Activated B cell treated with CpG ODN at 0.5 μM for 24 hours (primary cell): ENCODE results near the gene ZNF319. TPM values are rescaled to one million over a fixed set of nuclear protein-coding genes. Genes with fewer than 3 reads are reported as not detected.

Experiments used
- ATAC-seq: fragments of 200-7000 bp; cut with Tn5 transposase; one replicate; pipeline ENCODE4 v1.10.0; 2021; ENCODE audit warnings: low read depth, mild to moderate bottlenecking, moderate library complexity
- CTCF ChIA-PET: fragments of 350-600 bp; sonication (Branson Sonifier 250); formaldehyde crosslinking; loops from one replicate; lab custom pipeline; 2021; ENCODE audit warnings: antibody characterized with exemption; lab: Charles Lee
- POLR2A ChIA-PET: fragments of 350-600 bp; sonication (Branson Sonifier 250); formaldehyde crosslinking; loops from one replicate; lab custom pipeline; 2021; ENCODE audit warnings: antibody characterized with exemption; lab: Charles Lee
- DNase-seq: peaks from one replicate; pipeline ENCODE4 v3.0.0; 2022
- H3K27ac Mint-ChIP-seq: one replicate; pipeline ENCODE4 v1.8.0; 2020; ENCODE audit warnings: mixed read lengths
- H3K27me3 Mint-ChIP-seq: one replicate; pipeline ENCODE4 v1.8.0; 2021; ENCODE audit warnings: mixed read lengths
- H3K36me3 Mint-ChIP-seq: one replicate; pipeline ENCODE4 v1.8.0; 2021; ENCODE audit warnings: low read depth, mixed read lengths
- H3K4me1 Mint-ChIP-seq: one replicate; pipeline ENCODE4 v1.8.0; 2021; ENCODE audit warnings: mixed read lengths
- H3K4me3 Mint-ChIP-seq: one replicate; pipeline ENCODE4 v1.8.0; 2020; ENCODE audit warnings: mild to moderate bottlenecking, mixed read lengths
- H3K9me3 Mint-ChIP-seq: one replicate; pipeline ENCODE4 v1.8.0; 2020; ENCODE audit warnings: mixed read lengths
- CTCF ChIP-seq: fragments of 200-600 bp; IDR thresholded peaks from one replicate; pipeline ENCODE4 v1.8.0; 2022; ENCODE audit warnings: antibody characterized with exemption, mild to moderate bottlenecking
- intact Hi-C: fragments of 100-400 bp; cut with micrococcal nuclease; formaldehyde crosslinking; loops from one replicate; pipeline ENCODE4 v1.15.1; 2024
- total RNA-seq: library from RNA; stranded (reverse); gene quantifications from 2 replicates; pipeline ENCODE4 v1.2.3, GENCODE V29; 2022

Gene ZNF319
- total RNA-seq, 1 donor from 2014 or later = 10.6 TPM

GRCh38 chr16:57962756-57963155 is 37.7 kb downstream of the ZNF319 start:
- ChIA-PET CTCF (no interaction called here), POLR2A (no interaction called here)
- Mint-ChIP-seq H3K36me3 (no peaks in the 10 kb centered on the region), H3K4me1 (no peaks in the 10 kb centered on the region), H3K4me3 (no peak overlapping the region), H3K27me3 (peaks cover 9% of the 10 kb centered on the region), H3K9me3 (no peaks in the 10 kb centered on the region), H3K27ac (no peak overlapping the region)
- ATAC-seq = no peak
- TF ChIP-seq CTCF = no peak
- DNase-seq = no peak
- intact Hi-C loops = no loop called here

GRCh38 chr16:57962046-57962445 is 38.4 kb downstream of the ZNF319 start:
- Mint-ChIP-seq H3K4me3 (no peak overlapping the region), H3K27ac (no peak overlapping the region), H3K36me3 (no peaks in the 10 kb centered on the region), H3K4me1 (no peaks in the 10 kb centered on the region), H3K27me3 (peaks cover 9% of the 10 kb centered on the region), H3K9me3 (no peaks in the 10 kb centered on the region)
- TF ChIP-seq CTCF = no peak
- POLR2A ChIA-PET = no interaction called here
- ATAC-seq (no peak), DNase-seq (no peak)
- intact Hi-C loops = no loop called here
- CTCF ChIA-PET = no interaction called here

GRCh38 chr16:57961538-57961937 is 38.9 kb downstream of the ZNF319 start:
- H3K9me3 Mint-ChIP-seq = no peaks in the 10 kb centered on the region
- no peak for ATAC-seq
- POLR2A ChIA-PET = no interaction called here
- intact Hi-C loops = no loop called here
- CTCF ChIA-PET = no interaction called here
- peaks cover 9% of the 10 kb centered on the region for H3K27me3 Mint-ChIP-seq
- no peak overlapping the region for H3K27ac Mint-ChIP-seq
- no peak for TF ChIP-seq CTCF
- no peak for DNase-seq
- H3K36me3 Mint-ChIP-seq = no peaks in the 10 kb centered on the region
- H3K4me3 Mint-ChIP-seq = no peak overlapping the region
- H3K4me1 Mint-ChIP-seq = no peaks in the 10 kb centered on the region

GRCh38 chr16:57960826-57961472 is 39.5 kb downstream of the ZNF319 start:
- ATAC-seq (no peak), DNase-seq (no peak)
- Mint-ChIP-seq H3K36me3 (no peaks in the 10 kb centered on the region), H3K27me3 (peaks cover 9% of the 10 kb centered on the region), H3K4me1 (no peaks in the 10 kb centered on the region), H3K9me3 (no peaks in the 10 kb centered on the region), H3K4me3 (no peak overlapping the region), H3K27ac (no peak overlapping the region)
- intact Hi-C loops = no loop called here
- no peak for TF ChIP-seq CTCF
- ChIA-PET CTCF (no interaction called here), POLR2A (no interaction called here)

GRCh38 chr16:57960310-57960709 is 40.2 kb downstream of the ZNF319 start:
- H3K4me3 Mint-ChIP-seq = no peak overlapping the region
- DNase-seq = no peak
- no peaks in the 10 kb centered on the region for H3K9me3 Mint-ChIP-seq
- ATAC-seq = no peak
- no peaks in the 10 kb centered on the region for H3K4me1 Mint-ChIP-seq
- no peak for TF ChIP-seq CTCF
- no peak overlapping the region for H3K27ac Mint-ChIP-seq
- H3K27me3 Mint-ChIP-seq = peaks cover 9% of the 10 kb centered on the region
- POLR2A ChIA-PET = no interaction called here
- intact Hi-C loops = no loop called here
- CTCF ChIA-PET = no interaction called here
- no peaks in the 10 kb centered on the region for H3K36me3 Mint-ChIP-seq
